HCT116 (cell line): ENCODE measurements around the gene CNTNAP5. TPM values are rescaled to one million over a fixed set of nuclear protein-coding genes. Genes with fewer than 3 reads are reported as not detected.

Experiments
- ATAC-seq: fragments of 200-7000 bp; cut with Tn5 transposase; 2 replicates; pipeline ENCODE4 v1.9.1; 2020; ENCODE audit warnings: mild to moderate bottlenecking, moderate library complexity
- BruUV-seq: library from RNA; stranded (reverse); fragments of 400-500 nt; replicated peaks from 2 replicates; lab custom pipeline; 2021; lab: Mats Ljungman, UMichigan
- CTCF ChIA-PET: fragments of 300-600 bp; sonication (Branson Sonifier 250); formaldehyde crosslinking; loops from one replicate; lab custom pipeline; 2021; ENCODE audit warnings: antibody characterized with exemption; lab: Charles Lee
- POLR2A ChIA-PET: fragments of 300-600, 350-600 bp; sonication (Branson Sonifier 250); formaldehyde crosslinking; loops from one replicate; lab custom pipeline; 2021; ENCODE audit warnings: antibody characterized with exemption; lab: Charles Lee
- RAD21 ChIA-PET, 2 experiments: fragments of 300-600 bp; sonication (Branson Sonifier 250); formaldehyde crosslinking; loops; one replicate each; lab custom pipeline; 2023; ENCODE audit warnings: low total read pairs in 2 of 2; ENCODE audit not compliant: uncharacterized antibody in 2 of 2, unreplicated experiment in 2 of 2, low non-redundant PET in 1 of 2; lab: Charles Lee
- DNase-seq: peaks from one replicate; pipeline ENCODE4 v3.0.0-alpha.2; 2010; ENCODE audit warnings: low read depth, low spot score
- H2AFZ ChIP-seq: fragments of 200-600 bp; shearing (Covaris generic), sonication (generic); 2 replicates; pipeline ENCODE4 v1.6.1; 2017; ENCODE audit warnings: low read depth, mixed run types, mixed read lengths, antibody characterized with exemption, low read length; ENCODE audit not compliant: poor library complexity, severe bottlenecking
- H3K27ac ChIP-seq: 2 replicates; pipeline ENCODE4 v1.5.1; 2012; ENCODE audit warnings: low read depth, low read length
- H3K27me3 ChIP-seq: fragments of 200-600 bp; sonication (generic); 2 replicates; pipeline ENCODE4 v1.6.1; 2016; ENCODE audit warnings: mixed run types, low read length, mixed read lengths; ENCODE audit not compliant: insufficient read depth
- H3K36me3 ChIP-seq, 2 experiments: fragments of 200-500 bp in 1 of 2; fragments of 200-600 bp in 1 of 2; sonication (Bioruptor generic) in 1 of 2; sonication (generic) in 1 of 2; 2 replicates each; pipeline versions ENCODE4 v1.5.1 to v1.6.1; 2014 to 2016; ENCODE audit warnings: low read length in 2 of 2, inconsistent platforms in 1 of 2, mixed read lengths in 1 of 2, mixed run types in 1 of 2; ENCODE audit not compliant: insufficient read depth in 2 of 2, control insufficient read depth in 1 of 2
- H3K4me1 ChIP-seq, 2 experiments: fragments of 200-600 bp in 1 of 2; sonication (generic) in 1 of 2; 2 replicates each; pipeline versions ENCODE4 v1.5.1 to v1.6.1; 2012 to 2017; ENCODE audit warnings: low read length in 2 of 2, inconsistent platforms in 1 of 2, mild to moderate bottlenecking in 1 of 2, mixed read lengths in 1 of 2, mixed run types in 1 of 2, moderate library complexity in 1 of 2; ENCODE audit not compliant: insufficient read depth in 2 of 2, control insufficient read depth in 1 of 2
- H3K4me2 ChIP-seq: fragments of 200-600 bp; sonication (generic); 2 replicates; pipeline ENCODE4 v1.6.1; 2017; ENCODE audit warnings: mixed run types, low read length, mixed read lengths
- H3K4me3 ChIP-seq, 2 experiments: fragments of 200-600 bp in 1 of 2; sonication (generic) in 1 of 2; replicated peaks in 1 of 2; 2 replicates each; pipeline ENCODE4 v1.5.1; 2011 to 2016; ENCODE audit warnings: low read length in 2 of 2, control low read depth in 1 of 2, low read depth in 1 of 2, mild to moderate bottlenecking in 1 of 2, mixed read lengths in 1 of 2, mixed run types in 1 of 2
- H3K79me2 ChIP-seq: fragments of 200-600 bp; sonication (generic); 2 replicates; pipeline ENCODE4 v1.6.1; 2017; ENCODE audit warnings: mild to moderate bottlenecking, mixed run types, low read length, moderate library complexity, mixed read lengths; ENCODE audit not compliant: insufficient read depth
- H3K9ac ChIP-seq: fragments of 200-600 bp; sonication (generic); 2 replicates; pipeline ENCODE4 v1.6.1; 2016; ENCODE audit warnings: low read length, mixed read lengths
- H3K9me2 ChIP-seq: fragments of 200-600 bp; sonication (generic), shearing (Covaris generic); 2 replicates; pipeline ENCODE4 v1.6.1; 2017; ENCODE audit warnings: mixed run types, mild to moderate bottlenecking, moderate library complexity; ENCODE audit not compliant: insufficient read depth
- H3K9me3 ChIP-seq, 2 experiments: fragments of 200-500 bp in 1 of 2; fragments of 200-600 bp in 1 of 2; sonication (Bioruptor generic) in 1 of 2; sonication (generic) in 1 of 2; 2 replicates each; pipeline ENCODE4 v1.6.1; 2014 to 2017; ENCODE audit warnings: low read length in 2 of 2, mixed read lengths in 2 of 2, inconsistent platforms in 1 of 2, low read depth in 1 of 2, mild to moderate bottlenecking in 1 of 2, mixed run types in 1 of 2, moderate library complexity in 1 of 2; ENCODE audit not compliant: control insufficient read depth in 1 of 2, insufficient read depth in 1 of 2
- H4K20me1 ChIP-seq: fragments of 200-600 bp; sonication (generic), shearing (Covaris generic); 2 replicates; pipeline ENCODE4 v1.6.1; 2017; ENCODE audit warnings: mixed run types, mild to moderate bottlenecking, moderate library complexity; ENCODE audit not compliant: insufficient read depth
- CBX3 ChIP-seq: IDR thresholded peaks from 2 replicates; pipeline ENCODE4 v1.6.1; 2012; ENCODE audit warnings: low read depth
- EGR1 ChIP-seq: IDR thresholded peaks from 2 replicates; pipeline ENCODE4 v1.6.1; 2012; ENCODE audit warnings: low read depth
- ELF1 ChIP-seq: IDR thresholded peaks from 2 replicates; pipeline ENCODE4 v1.6.1; 2012; ENCODE audit warnings: low read depth, borderline replicate concordance
- EZH2 ChIP-seq: fragments of 200-600 bp; sonication (generic); IDR thresholded peaks from 2 replicates; pipeline ENCODE4 v1.6.1; 2017; ENCODE audit warnings: antibody characterized with exemption, mixed run types
- JUND ChIP-seq: IDR thresholded peaks from 2 replicates; pipeline ENCODE4 v1.6.1; 2012
- POLR2AphosphoS5 ChIP-seq: IDR thresholded peaks from 2 replicates; pipeline ENCODE4 v1.6.1; 2011; ENCODE audit warnings: mild to moderate bottlenecking, low read depth, low read length, moderate library complexity
- REST ChIP-seq: IDR thresholded peaks from 2 replicates; pipeline ENCODE4 v1.6.1; 2012; ENCODE audit warnings: low read depth
- SIN3A ChIP-seq: IDR thresholded peaks from 2 replicates; pipeline ENCODE4 v1.6.1; 2012; ENCODE audit warnings: low read depth
- SP1 ChIP-seq: IDR thresholded peaks from 2 replicates; pipeline ENCODE4 v1.6.1; 2012; ENCODE audit warnings: low read depth
- SRF ChIP-seq: IDR thresholded peaks from 2 replicates; pipeline ENCODE4 v1.6.1; 2012; ENCODE audit warnings: low read depth
- TCF7L2 ChIP-seq: IDR thresholded peaks from 2 replicates; pipeline ENCODE4 v1.7.0; 2011; ENCODE audit warnings: borderline replicate concordance, inconsistent platforms; ENCODE audit not compliant: insufficient read depth, insufficient read length; ENCODE audit errors: extremely low read depth
- YY1 ChIP-seq: IDR thresholded peaks from 2 replicates; pipeline ENCODE4 v1.6.1; 2011; ENCODE audit warnings: low read length, low read depth, moderate library complexity, mild to moderate bottlenecking; ENCODE audit not compliant: insufficient replicate concordance; ENCODE audit errors: extremely low read depth
- ZFX ChIP-seq: fragments of 450-650 bp; IDR thresholded peaks from 2 replicates; pipeline ENCODE4 v1.6.1; 2017
- ZNF274 ChIP-seq: fragments of 200-500 bp; sonication (Bioruptor generic); IDR thresholded peaks from 2 replicates; pipeline ENCODE4 v1.6.1; 2014; ENCODE audit warnings: mild to moderate bottlenecking, low read depth, low read length, inconsistent platforms
- intact Hi-C: fragments of 100-400 bp; cut with micrococcal nuclease; formaldehyde crosslinking; loops from 2 replicates; pipeline ENCODE4 v1.10.0; 2022
- total RNA-seq: library from RNA; stranded (reverse); gene quantifications from one replicate; pipeline ENCODE4 v1.2.1, GENCODE V29; 2021; ENCODE audit not compliant: unreplicated experiment
- TF ChIP-seq, protein P1 (sequence below): IDR thresholded peaks from 2 replicates; pipeline ENCODE4 v1.6.1; 2011; ENCODE audit warnings: mild to moderate bottlenecking, low read length, moderate library complexity; ENCODE audit not compliant: insufficient replicate concordance; ENCODE audit errors: extremely low read depth
- TF ChIP-seq, protein P2 (sequence below): IDR thresholded peaks from 2 replicates; pipeline ENCODE4 v1.6.1; 2012
- TF ChIP-seq, protein P3 (sequence below): IDR thresholded peaks from 2 replicates; pipeline ENCODE4 v1.6.1; 2012
- TF ChIP-seq, protein P4 (sequence below), 3 experiments: fragments of 200-600 bp in 1 of 3; sonication (generic) in 1 of 3; IDR thresholded peaks in 2 of 3; conservative IDR thresholded peaks in 1 of 3; 2 replicates each; pipeline ENCODE4 v1.5.1; 2012 to 2017; ENCODE audit warnings: low read depth in 2 of 3, low read length in 2 of 3, antibody characterized with exemption in 1 of 3, borderline replicate concordance in 1 of 3, control low read depth in 1 of 3, mild to moderate bottlenecking in 1 of 3, mixed read lengths in 1 of 3, mixed run types in 1 of 3, moderate library complexity in 1 of 3; ENCODE audit not compliant: insufficient read depth in 1 of 3

Gene CNTNAP5
- total RNA-seq, 1 experiment from 2014 or later: not detected

- H3K4me2 ChIP-seq: no peak overlapping the region
- H3K9me3 ChIP-seq: peaks cover 4 to 35% of the 10 kb centered on the region in 2 experiments; a peak in 2 of 4 replicates
- no peak overlapping the region for H2AFZ ChIP-seq
- H3K4me3 ChIP-seq: no peak overlapping the region
- H3K27ac ChIP-seq: no peak overlapping the region
- no peaks in the 10 kb centered on the region for H3K4me1 ChIP-seq
- H3K79me2 ChIP-seq: no peaks in the 10 kb centered on the region
- POLR2A ChIA-PET: no interaction called here
- H3K9ac ChIP-seq: no peak overlapping the region
- CTCF ChIA-PET: no interaction called here
- RAD21 ChIA-PET: no interaction called here
- BruUV-seq: no TSS peak
- H3K36me3 ChIP-seq: no peaks in the 10 kb centered on the region
- TF ChIP-seq SRF: no peak
- no peak for TF ChIP-seq YY1
- TF ChIP-seq REST: no peak
- TF ChIP-seq, protein P1, sequence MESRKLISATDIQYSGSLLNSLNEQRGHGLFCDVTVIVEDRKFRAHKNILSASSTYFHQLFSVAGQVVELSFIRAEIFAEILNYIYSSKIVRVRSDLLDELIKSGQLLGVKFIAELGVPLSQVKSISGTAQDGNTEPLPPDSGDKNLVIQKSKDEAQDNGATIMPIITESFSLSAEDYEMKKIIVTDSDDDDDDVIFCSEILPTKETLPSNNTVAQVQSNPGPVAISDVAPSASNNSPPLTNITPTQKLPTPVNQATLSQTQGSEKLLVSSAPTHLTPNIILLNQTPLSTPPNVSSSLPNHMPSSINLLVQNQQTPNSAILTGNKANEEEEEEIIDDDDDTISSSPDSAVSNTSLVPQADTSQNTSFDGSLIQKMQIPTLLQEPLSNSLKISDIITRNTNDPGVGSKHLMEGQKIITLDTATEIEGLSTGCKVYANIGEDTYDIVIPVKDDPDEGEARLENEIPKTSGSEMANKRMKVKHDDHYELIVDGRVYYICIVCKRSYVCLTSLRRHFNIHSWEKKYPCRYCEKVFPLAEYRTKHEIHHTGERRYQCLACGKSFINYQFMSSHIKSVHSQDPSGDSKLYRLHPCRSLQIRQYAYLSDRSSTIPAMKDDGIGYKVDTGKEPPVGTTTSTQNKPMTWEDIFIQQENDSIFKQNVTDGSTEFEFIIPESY: no peak
- no peak for TF ChIP-seq SP1
- TF ChIP-seq POLR2AphosphoS5: no peak
- TF ChIP-seq EGR1: no peak
- no peak for TF ChIP-seq CBX3
- TF ChIP-seq, protein P2, sequence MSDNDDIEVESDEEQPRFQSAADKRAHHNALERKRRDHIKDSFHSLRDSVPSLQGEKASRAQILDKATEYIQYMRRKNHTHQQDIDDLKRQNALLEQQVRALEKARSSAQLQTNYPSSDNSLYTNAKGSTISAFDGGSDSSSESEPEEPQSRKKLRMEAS: no peak
- TF ChIP-seq ELF1: no peak
- TF ChIP-seq SIN3A: no peak
- no peak for TF ChIP-seq ZFX
- no peak for TF ChIP-seq TCF7L2
- no peak for TF ChIP-seq JUND
- TF ChIP-seq ZNF274: no peak
- no peak for TF ChIP-seq EZH2
- TF ChIP-seq, protein P3, sequence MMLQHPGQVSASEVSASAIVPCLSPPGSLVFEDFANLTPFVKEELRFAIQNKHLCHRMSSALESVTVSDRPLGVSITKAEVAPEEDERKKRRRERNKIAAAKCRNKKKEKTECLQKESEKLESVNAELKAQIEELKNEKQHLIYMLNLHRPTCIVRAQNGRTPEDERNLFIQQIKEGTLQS: no peak
- TF ChIP-seq, protein P4, sequence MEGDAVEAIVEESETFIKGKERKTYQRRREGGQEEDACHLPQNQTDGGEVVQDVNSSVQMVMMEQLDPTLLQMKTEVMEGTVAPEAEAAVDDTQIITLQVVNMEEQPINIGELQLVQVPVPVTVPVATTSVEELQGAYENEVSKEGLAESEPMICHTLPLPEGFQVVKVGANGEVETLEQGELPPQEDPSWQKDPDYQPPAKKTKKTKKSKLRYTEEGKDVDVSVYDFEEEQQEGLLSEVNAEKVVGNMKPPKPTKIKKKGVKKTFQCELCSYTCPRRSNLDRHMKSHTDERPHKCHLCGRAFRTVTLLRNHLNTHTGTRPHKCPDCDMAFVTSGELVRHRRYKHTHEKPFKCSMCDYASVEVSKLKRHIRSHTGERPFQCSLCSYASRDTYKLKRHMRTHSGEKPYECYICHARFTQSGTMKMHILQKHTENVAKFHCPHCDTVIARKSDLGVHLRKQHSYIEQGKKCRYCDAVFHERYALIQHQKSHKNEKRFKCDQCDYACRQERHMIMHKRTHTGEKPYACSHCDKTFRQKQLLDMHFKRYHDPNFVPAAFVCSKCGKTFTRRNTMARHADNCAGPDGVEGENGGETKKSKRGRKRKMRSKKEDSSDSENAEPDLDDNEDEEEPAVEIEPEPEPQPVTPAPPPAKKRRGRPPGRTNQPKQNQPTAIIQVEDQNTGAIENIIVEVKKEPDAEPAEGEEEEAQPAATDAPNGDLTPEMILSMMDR (IDR thresholded peaks at IDR 0.05 in 2 of 3, conservative IDR thresholded peaks at IDR 0.05 in 1 of 3; ENCODE audit: borderline replicate concordance in 1 of 3, insufficient read depth in 1 of 3, low read depth in 2 of 3, low read length in 2 of 3): no peak
- ATAC-seq: no peak
- no peaks in the 10 kb centered on the region for H3K27me3 ChIP-seq
- H4K20me1 ChIP-seq: no peaks in the 10 kb centered on the region
- no peaks in the 10 kb centered on the region for H3K9me2 ChIP-seq
- no peak for DNase-seq
- intact Hi-C loops: no loop called here
Observed at GRCh38 chr2:123999681-124000080, 25.4 kb upstream of the CNTNAP5 start.
